OCI-LY3 (cell line): ENCODE measurements around the gene SIGLEC7.

Experiments
- H2AFZ ChIP-seq: fragments of 200-600, 300-600 bp; shearing (Covaris generic); 2 replicates; pipeline ENCODE4 v1.6.0; 2014; ENCODE audit warnings: antibody characterized with exemption, low read depth, low read length
- H3K27ac ChIP-seq: fragments of 200-600, 300-600 bp; sonication (generic); 2 replicates; pipeline ENCODE4 v1.5.1; 2014; ENCODE audit warnings: mild to moderate bottlenecking, low read length, moderate library complexity, mixed read lengths
- H3K27me3 ChIP-seq: fragments of 200-600, 300-600 bp; sonication (generic); 2 replicates; pipeline ENCODE4 v1.6.1; 2014; ENCODE audit warnings: low read depth, low read length, mixed read lengths
- H3K36me3 ChIP-seq: fragments of 200-600, 300-600 bp; sonication (generic); replicated peaks from 2 replicates; pipeline ENCODE3; 2014; ENCODE audit warnings: low read depth, low read length, mixed read lengths
- H3K4me1 ChIP-seq: fragments of 300-600, 200-600 bp; sonication (generic); 2 replicates; pipeline ENCODE4 v1.6.1; 2014; ENCODE audit warnings: low read length, mixed read lengths
- H3K4me2 ChIP-seq: fragments of 200-600, 300-600 bp; sonication (generic); 2 replicates; pipeline ENCODE4 v1.6.1; 2014; ENCODE audit warnings: low read length, mixed read lengths
- H3K4me3 ChIP-seq: fragments of 300-600, 200-600 bp; sonication (generic); 2 replicates; pipeline ENCODE4 v1.5.1; 2014; ENCODE audit warnings: antibody characterized with exemption, mild to moderate bottlenecking, low read length, moderate library complexity
- H3K79me2 ChIP-seq: fragments of 300-600, 200-600 bp; shearing (Covaris generic); 2 replicates; pipeline ENCODE4 v1.6.1; 2014; ENCODE audit warnings: mild to moderate bottlenecking, low read length, mixed read lengths
- H3K9ac ChIP-seq: fragments of 300-600, 200-600 bp; shearing (Covaris generic); 2 replicates; pipeline ENCODE4 v1.6.0; 2014; ENCODE audit warnings: mild to moderate bottlenecking, low read length, moderate library complexity
- H3K9me3 ChIP-seq: fragments of 200-600, 300-600 bp; shearing (Covaris generic); 2 replicates; pipeline ENCODE4 v1.6.1; 2014; ENCODE audit warnings: low read length, mixed read lengths; ENCODE audit not compliant: insufficient read depth
- H4K20me1 ChIP-seq: fragments of 200-600, 300-600 bp; sonication (generic); 2 replicates; pipeline ENCODE4 v1.6.1; 2016; ENCODE audit warnings: low read length, mixed read lengths; ENCODE audit not compliant: insufficient read depth
- EZH2phosphoT487 ChIP-seq: fragments of 200-600 bp; shearing (Covaris generic); IDR thresholded peaks from 2 replicates; pipeline ENCODE4 v1.6.1; 2018; ENCODE audit warnings: antibody characterized with exemption, mixed run types, low read depth
- TF ChIP-seq, protein P1 (sequence below): fragments of 200-600, 300-600 bp; sonication (generic); IDR thresholded peaks from 2 replicates; pipeline ENCODE4 v1.5.1; 2014; ENCODE audit warnings: antibody characterized with exemption, low read length, low read depth

The SIGLEC7 gene

DNA sequence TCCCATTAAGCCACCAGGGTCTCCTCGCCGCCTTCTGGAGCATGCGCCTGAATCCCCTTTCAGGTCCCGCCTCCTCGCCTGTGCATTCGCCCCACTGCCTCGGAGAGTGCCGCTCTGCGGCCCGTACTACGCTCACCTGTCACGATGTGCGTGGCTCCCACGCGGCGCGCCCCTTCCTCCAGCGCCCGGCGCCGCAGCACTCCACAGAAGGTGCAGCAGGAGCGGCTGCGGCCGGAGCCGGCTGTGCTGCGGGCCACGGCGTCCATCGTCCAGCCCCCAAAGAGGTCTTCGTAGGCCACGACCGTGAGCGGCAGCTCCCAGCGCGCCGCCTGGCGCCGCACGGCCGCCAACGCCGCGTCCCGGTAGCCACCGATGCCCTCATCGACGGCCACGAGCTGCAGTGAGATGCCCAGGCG lies 38.2 kb upstream of the SIGLEC7 start:
- peaks cover 40% of the 10 kb centered on the region for H3K79me2 ChIP-seq
- H3K4me2 ChIP-seq: no peak overlapping the region
- no peak overlapping the region for H3K4me3 ChIP-seq
- no peaks in the 10 kb centered on the region for H3K9me3 ChIP-seq
- H3K27ac ChIP-seq: no peak overlapping the region
- TF ChIP-seq EZH2phosphoT487: no peak
- TF ChIP-seq, protein P1, sequence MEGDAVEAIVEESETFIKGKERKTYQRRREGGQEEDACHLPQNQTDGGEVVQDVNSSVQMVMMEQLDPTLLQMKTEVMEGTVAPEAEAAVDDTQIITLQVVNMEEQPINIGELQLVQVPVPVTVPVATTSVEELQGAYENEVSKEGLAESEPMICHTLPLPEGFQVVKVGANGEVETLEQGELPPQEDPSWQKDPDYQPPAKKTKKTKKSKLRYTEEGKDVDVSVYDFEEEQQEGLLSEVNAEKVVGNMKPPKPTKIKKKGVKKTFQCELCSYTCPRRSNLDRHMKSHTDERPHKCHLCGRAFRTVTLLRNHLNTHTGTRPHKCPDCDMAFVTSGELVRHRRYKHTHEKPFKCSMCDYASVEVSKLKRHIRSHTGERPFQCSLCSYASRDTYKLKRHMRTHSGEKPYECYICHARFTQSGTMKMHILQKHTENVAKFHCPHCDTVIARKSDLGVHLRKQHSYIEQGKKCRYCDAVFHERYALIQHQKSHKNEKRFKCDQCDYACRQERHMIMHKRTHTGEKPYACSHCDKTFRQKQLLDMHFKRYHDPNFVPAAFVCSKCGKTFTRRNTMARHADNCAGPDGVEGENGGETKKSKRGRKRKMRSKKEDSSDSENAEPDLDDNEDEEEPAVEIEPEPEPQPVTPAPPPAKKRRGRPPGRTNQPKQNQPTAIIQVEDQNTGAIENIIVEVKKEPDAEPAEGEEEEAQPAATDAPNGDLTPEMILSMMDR: no peak
- peaks cover 10% of the 10 kb centered on the region for H3K4me1 ChIP-seq
- 0 out of 2 replicates have a peak, but pooled peaks cover 5% of the 10 kb centered on the region for H4K20me1 ChIP-seq
- H2AFZ ChIP-seq: no peak overlapping the region
- H3K27me3 ChIP-seq: no peaks in the 10 kb centered on the region
- H3K36me3 ChIP-seq: peaks cover 21% of the 10 kb centered on the region
- no peak overlapping the region for H3K9ac ChIP-seq

DNA sequence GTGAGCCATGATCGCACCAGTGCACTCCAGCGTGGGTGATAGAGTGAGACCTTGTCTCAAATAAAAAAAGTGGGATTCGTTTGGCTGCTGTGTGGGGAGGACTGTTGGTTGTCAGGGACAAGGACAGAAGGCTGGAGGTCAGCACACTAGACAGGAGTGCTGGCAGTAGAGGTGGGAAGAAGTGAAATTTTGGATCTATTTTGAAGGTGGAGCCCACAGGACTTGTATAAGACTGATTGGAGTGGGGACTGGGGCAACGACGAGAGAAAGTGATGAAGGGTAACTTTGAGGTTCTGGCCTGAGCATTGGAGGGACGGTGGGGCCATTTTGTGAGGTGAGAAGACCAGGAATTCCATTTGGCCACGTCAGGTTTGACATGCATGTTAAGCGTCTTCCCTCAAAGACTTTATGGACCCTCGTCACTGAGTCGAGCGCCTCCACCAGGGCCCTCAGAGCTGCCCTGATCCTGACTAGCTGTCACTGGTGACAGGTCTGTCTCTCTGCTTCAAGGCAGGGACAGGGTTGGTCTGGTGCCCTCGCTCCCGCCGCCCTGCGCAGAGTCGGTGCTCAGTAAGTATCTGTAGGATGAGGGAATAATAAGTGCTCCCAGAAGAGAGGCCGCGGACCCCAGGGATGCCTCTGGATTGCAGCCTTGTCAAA lies 34.6 kb upstream of the SIGLEC7 start:
- H2AFZ ChIP-seq: no peak overlapping the region; the same call in 1 of the 2 replicates

DNA sequence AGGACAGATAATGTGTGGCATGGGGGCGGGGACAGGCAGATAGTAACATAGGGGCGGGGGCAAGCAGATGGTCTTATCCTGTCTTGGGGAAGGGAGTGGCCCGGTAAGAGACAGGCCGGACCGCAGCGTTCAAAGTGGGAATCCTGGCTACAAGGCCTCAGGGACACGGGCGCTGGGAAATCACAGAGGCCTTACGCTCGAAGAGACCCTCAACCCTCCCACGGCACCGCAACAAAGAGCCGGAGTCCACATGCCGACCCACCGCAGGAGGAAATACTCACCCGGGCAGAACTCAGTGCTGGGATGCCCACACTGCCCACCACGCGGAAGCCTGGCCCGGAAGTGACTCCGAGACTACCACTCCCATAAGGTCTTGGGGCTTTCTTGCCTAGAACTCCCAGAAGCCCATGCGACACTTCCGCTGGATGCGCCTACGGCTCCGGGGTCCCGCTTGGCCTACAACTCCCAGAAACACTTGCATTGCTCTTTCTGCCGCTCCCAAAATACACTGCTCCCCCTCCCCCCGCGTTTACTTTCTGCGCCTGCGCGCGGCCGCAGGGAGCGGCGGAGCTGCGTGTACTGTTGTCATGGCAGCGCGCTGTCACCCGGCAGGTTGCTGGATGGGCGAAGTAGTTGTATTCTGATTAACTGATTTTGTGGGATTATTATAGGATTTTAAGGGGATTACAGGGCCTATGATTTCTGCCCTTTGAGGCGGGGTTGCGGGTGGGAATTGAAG lies 33.9 kb upstream of the SIGLEC7 start, which contains the start of gene CTU1:
CTU1 (minus strand) TSS at position 344 of the 739 bp plus-strand sequence. CDS start 3,840 bp downstream, outside the sequence.
- Histone ChIP-seq H2AFZ (peak within 1 kb of the TSS; percentile 57), H3K4me1 (peaks cover 11% of the 10 kb centered on the region), H4K20me1 (no peaks in the 10 kb centered on the region), H3K4me2 (peak within 1 kb of the TSS; percentile 93), H3K27ac (0 out of 2 replicates have a peak within 1 kb of the TSS, but pooled peaks have one; percentile 0), H3K27me3 (peaks cover 12% of the 10 kb centered on the region), H3K9ac (peak within 1 kb of the TSS; percentile 84), H3K36me3 (peaks cover 9% of the 10 kb centered on the region), H3K9me3 (no peaks in the 10 kb centered on the region), H3K79me2 (peaks cover 33% of the 10 kb centered on the region), H3K4me3 (peak within 1 kb of the TSS; percentile 92)
- TF ChIP-seq EZH2phosphoT487: no peak
- TF ChIP-seq, protein P1: no peak

More for the DNA sequence above, 34.6 kb upstream of the SIGLEC7 start:
- Histone ChIP-seq H3K27me3 (peaks cover 5% of the 10 kb centered on the region), H4K20me1 (no peaks in the 10 kb centered on the region), H3K9me3 (no peaks in the 10 kb centered on the region), H3K4me2 (peak overlapping the region; percentile 83), H3K4me1 (peaks cover 11% of the 10 kb centered on the region), H3K27ac (0 out of 2 replicates have a peak overlapping the region, but pooled peaks have one; percentile 0), H3K4me3 (peak overlapping the region; percentile 92), H3K9ac (peak overlapping the region; percentile 84), H3K36me3 (peaks cover 14% of the 10 kb centered on the region), H3K79me2 (peaks cover 36% of the 10 kb centered on the region)
- TF ChIP-seq, protein P1: peak; percentile 42
- TF ChIP-seq EZH2phosphoT487: no peak

DNA sequence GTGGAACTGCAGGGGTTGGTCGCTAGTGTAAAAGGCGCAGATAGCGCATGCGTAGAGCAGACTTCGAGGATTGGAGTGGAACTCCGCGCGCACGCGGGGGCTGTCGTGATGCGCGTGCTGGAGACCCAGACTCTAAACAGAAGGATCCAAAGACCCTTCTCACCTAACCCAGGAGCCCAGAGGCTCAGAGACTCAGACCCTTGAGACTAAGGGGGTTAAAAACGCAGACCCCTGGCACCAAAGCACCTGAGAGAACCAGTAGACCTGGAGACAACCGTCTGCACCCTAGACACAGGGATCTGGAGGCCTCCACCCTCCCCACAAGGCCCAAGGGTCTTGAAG lies 33.3 kb upstream of the SIGLEC7 start:
- H3K79me2 ChIP-seq: peaks cover 33% of the 10 kb centered on the region
- peaks cover 17% of the 10 kb centered on the region for H3K27me3 ChIP-seq
- no peak overlapping the region for H3K27ac ChIP-seq
- H4K20me1 ChIP-seq: no peaks in the 10 kb centered on the region
- peak overlapping the region; percentile 57 for H2AFZ ChIP-seq
- H3K4me1 ChIP-seq: peaks cover 11% of the 10 kb centered on the region
- H3K9ac ChIP-seq: peak overlapping the region; percentile 30
- H3K9me3 ChIP-seq: no peaks in the 10 kb centered on the region
- TF ChIP-seq, protein P1: no peak
- no peak for TF ChIP-seq EZH2phosphoT487
- peak overlapping the region; percentile 93 for H3K4me2 ChIP-seq
- H3K4me3 ChIP-seq: peak overlapping the region; percentile 92
- H3K36me3 ChIP-seq: peaks cover 7% of the 10 kb centered on the region
